CD14-positive monocyte (primary cell): ENCODE measurements around the gene DOCK4. TPM values are rescaled to one million over a fixed set of nuclear protein-coding genes. Genes with fewer than 3 reads are reported as not detected.

Experiments used
- DNase-seq, 3 donors: peaks; one replicate each; pipeline ENCODE4 v3.0.0-alpha.2; 2011 to 2022
- H2AFZ ChIP-seq: 2 replicates; pipeline ENCODE4 v1.6.0; 2012; ENCODE audit warnings: mild to moderate bottlenecking, low read depth, low read length, inconsistent platforms; ENCODE audit not compliant: insufficient read depth, poor library complexity, severe bottlenecking
- H3K27ac ChIP-seq, 2 donors: 1 replicate in 1 of 2; 2 replicates in 1 of 2; pipeline ENCODE4 v1.5.1; 2012 to 2013; ENCODE audit warnings: low read length in 2 of 2, control low read depth in 1 of 2, inconsistent platforms in 1 of 2, low read depth in 1 of 2, mild to moderate bottlenecking in 1 of 2
- H3K27me3 ChIP-seq, 2 donors: one replicate each; pipeline versions ENCODE4 v1.6.0 to v1.6.1; 2011 to 2013; ENCODE audit warnings: low read length in 2 of 2; ENCODE audit not compliant: control insufficient read depth in 2 of 2, insufficient read depth in 2 of 2
- H3K36me3 ChIP-seq, 2 donors: replicated peaks in 1 of 2; 1 replicate in 1 of 2; 2 replicates in 1 of 2; pipeline versions ENCODE4 v1.5.1 to v1.6.1; 2012 to 2013; ENCODE audit warnings: low read length in 2 of 2, control low read depth in 1 of 2, inconsistent platforms in 1 of 2, mild to moderate bottlenecking in 1 of 2; ENCODE audit not compliant: insufficient read depth in 2 of 2, control insufficient read depth in 1 of 2
- H3K4me1 ChIP-seq, 2 donors: 1 replicate in 1 of 2; 2 replicates in 1 of 2; pipeline versions ENCODE4 v1.5.1 to v1.6.1; 2012 to 2013; ENCODE audit warnings: low read length in 2 of 2, control low read depth in 1 of 2, inconsistent platforms in 1 of 2, mild to moderate bottlenecking in 1 of 2, moderate library complexity in 1 of 2; ENCODE audit not compliant: insufficient read depth in 2 of 2, control insufficient read depth in 1 of 2
- H3K4me2 ChIP-seq: replicated peaks from 2 replicates; pipeline ENCODE3; 2012; ENCODE audit warnings: low read length, moderate library complexity, mild to moderate bottlenecking; ENCODE audit not compliant: poor library complexity, severe bottlenecking; ENCODE audit errors: extremely low read depth
- H3K4me3 ChIP-seq, 3 experiments: fragments of 200-600 bp in 1 of 3; sonication (generic) in 1 of 3; replicated peaks in 1 of 3; 1 replicate in 2 of 3; 2 replicates in 1 of 3; pipeline ENCODE4 v1.5.1; 2011 to 2013; ENCODE audit warnings: low read length in 3 of 3, mild to moderate bottlenecking in 3 of 3, control low read depth in 2 of 3, low read depth in 2 of 3, inconsistent platforms in 1 of 3, moderate library complexity in 1 of 3
- H3K79me2 ChIP-seq: 2 replicates; pipeline ENCODE4 v1.6.0; 2012; ENCODE audit warnings: mild to moderate bottlenecking, control low read depth, inconsistent platforms, low read length, moderate library complexity; ENCODE audit not compliant: insufficient read depth
- H3K9ac ChIP-seq: 2 replicates; pipeline ENCODE4 v1.6.0; 2017; ENCODE audit warnings: low read length, mild to moderate bottlenecking; ENCODE audit not compliant: insufficient read depth, poor library complexity, severe bottlenecking
- H3K9me3 ChIP-seq, 2 donors: replicated peaks in 1 of 2; 1 replicate in 1 of 2; 2 replicates in 1 of 2; pipeline versions ENCODE4 v1.5.1 to v1.6.1; 2012 to 2013; ENCODE audit warnings: low read length in 2 of 2, control low read depth in 1 of 2; ENCODE audit not compliant: control insufficient read depth in 1 of 2, insufficient read depth in 1 of 2
- H4K20me1 ChIP-seq: 2 replicates; pipeline ENCODE4 v1.6.0; 2012; ENCODE audit warnings: mild to moderate bottlenecking, low read length, control low read depth, moderate library complexity; ENCODE audit not compliant: insufficient read depth
- H3K27ac Mint-ChIP-seq, 7 donors: one replicate each; pipeline ENCODE4 v1.8.0; 2020; ENCODE audit warnings: mild to moderate bottlenecking in 7 of 7, mixed read lengths in 7 of 7, moderate library complexity in 6 of 7, inconsistent platforms in 2 of 7
- H3K27me3 Mint-ChIP-seq, 3 donors: one replicate each; pipeline ENCODE4 v1.8.0; 2021 to 2022; ENCODE audit warnings: low read depth in 3 of 3, mild to moderate bottlenecking in 3 of 3, mixed read lengths in 3 of 3, moderate library complexity in 3 of 3, inconsistent platforms in 1 of 3
- H3K36me3 Mint-ChIP-seq, 2 donors: one replicate each; pipeline ENCODE4 v1.8.0; 2020; ENCODE audit warnings: mixed read lengths in 2 of 2, inconsistent platforms in 1 of 2, mild to moderate bottlenecking in 1 of 2
- H3K4me1 Mint-ChIP-seq: one replicate; pipeline ENCODE4 v1.8.0; 2020; ENCODE audit warnings: mild to moderate bottlenecking, mixed read lengths
- H3K4me3 Mint-ChIP-seq, 2 donors: one replicate each; pipeline ENCODE4 v1.8.0; 2020; ENCODE audit warnings: mild to moderate bottlenecking in 2 of 2, mixed read lengths in 2 of 2, moderate library complexity in 1 of 2
- H3K9me3 Mint-ChIP-seq, 7 donors: one replicate each; pipeline ENCODE4 v1.8.0; 2020 to 2022; ENCODE audit warnings: mixed read lengths in 7 of 7, mild to moderate bottlenecking in 6 of 7, moderate library complexity in 6 of 7, inconsistent platforms in 2 of 7
- CTCF ChIP-seq: fragments of 200-600 bp; IDR thresholded peaks from one replicate; pipeline ENCODE4 v1.8.0; 2022; ENCODE audit warnings: antibody characterized with exemption, mild to moderate bottlenecking
- WGBS: methylation state at CpG from one replicate; pipeline ENCODE4 v1.1.5; 2013; ENCODE audit warnings: missing lambda C conversion rate; ENCODE audit not compliant: insufficient coverage; 5-methylcytosine and 5-hydroxymethylcytosine counted together
- intact Hi-C, 2 donors: fragments of 100-400 bp; cut with micrococcal nuclease; formaldehyde crosslinking; loops; one replicate each; pipeline versions ENCODE4 v1.15.0 to v1.15.1; 2023
- polyA plus RNA-seq, 3 donors: library from polyadenylated mRNA; depleted of rRNA in 1 of 3; unstranded in 2 of 3; stranded (reverse) in 1 of 3; fragments of 300-500 nt in 2 of 3; fragments of >200 nt in 1 of 3; fragmentation: Illumina TruSeq in 2 of 3; gene quantifications; 1 replicate in 2 of 3; 2 replicates in 1 of 3; pipeline ENCODE4 v1.2.3, GENCODE V29; 2012 to 2021

Gene DOCK4
- polyA plus RNA-seq, 3 donors, result 1.3 to 5.0 (median 2.7) TPM

DNA sequence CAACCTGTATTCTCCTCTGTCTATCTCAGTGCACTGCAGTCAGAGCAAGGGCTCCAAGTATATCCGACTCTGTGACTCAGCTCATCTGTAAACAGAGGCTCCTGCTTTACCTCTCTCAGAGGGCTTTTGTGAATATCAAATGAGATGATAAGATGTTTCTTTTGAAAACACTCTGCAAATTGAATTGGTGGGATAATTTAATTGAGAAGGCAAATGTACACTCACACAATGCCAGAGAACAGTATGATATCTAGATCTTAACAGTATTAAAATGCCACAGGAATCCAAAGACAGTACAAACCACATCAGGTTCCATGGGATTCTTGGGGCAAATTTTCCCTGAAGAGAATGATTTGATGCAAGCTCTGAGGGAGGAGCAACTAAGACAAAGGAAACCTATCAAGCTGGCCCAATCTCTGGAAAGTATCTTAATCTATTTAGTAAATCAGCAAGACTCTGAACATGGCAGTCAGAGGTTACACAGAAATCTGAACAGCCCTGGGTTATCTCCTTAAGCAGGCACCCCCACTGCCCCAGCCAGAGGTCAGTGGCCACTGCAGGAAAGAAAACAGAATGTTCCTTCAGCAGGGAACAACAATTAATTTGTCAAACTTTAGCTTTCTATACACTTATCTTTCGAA lies 45.9 kb downstream of the DOCK4 start:
- no peak overlapping the region for H2AFZ ChIP-seq
- no peak overlapping the region for H3K27ac ChIP-seq
- no peak overlapping the region for H3K4me3 ChIP-seq
- no peaks in the 10 kb centered on the region for H3K9me3 ChIP-seq
- H3K4me2 ChIP-seq, result no peak overlapping the region
- intact Hi-C loops, result no loop called here
- no peak overlapping the region for H3K9ac ChIP-seq
- Mint-ChIP-seq H3K4me3 (no peak overlapping the region), H3K27ac (no peak overlapping the region), H3K36me3 (peaks cover 0 to 1% of the 10 kb centered on the region in 2 donors), H3K4me1 (peaks cover 10% of the 10 kb centered on the region), H3K27me3 (peaks cover 0 to 3% (median 2%) of the 10 kb centered on the region in 3 donors), H3K9me3 (no peaks in the 10 kb centered on the region)
- WGBS, result 83% methylated on average over 1 of the region's 2 CpGs
- H3K36me3 ChIP-seq, result no peaks in the 10 kb centered on the region
- no peaks in the 10 kb centered on the region for H3K79me2 ChIP-seq
- H3K27me3 ChIP-seq, result peaks cover 0 to 2% of the 10 kb centered on the region in 2 donors
- no peak for TF ChIP-seq CTCF
- DNase-seq, result no peak
- H3K4me1 ChIP-seq, result peaks cover 6 to 8% of the 10 kb centered on the region in 2 donors
- H4K20me1 ChIP-seq, result no peaks in the 10 kb centered on the region

GRCh38 chr7:112159351-112159750 lies 46.8 kb downstream of the DOCK4 start:
- Histone ChIP-seq H3K4me2 (no peak overlapping the region), H2AFZ (no peak overlapping the region), H3K36me3 (no peaks in the 10 kb centered on the region), H3K79me2 (no peaks in the 10 kb centered on the region), H3K4me1 (peaks cover 6 to 8% of the 10 kb centered on the region in 2 donors), H4K20me1 (no peaks in the 10 kb centered on the region), H3K4me3 (no peak overlapping the region), H3K27ac (peak overlapping the region in 1 of 2 donors; percentile 7), H3K27me3 (peaks cover 0 to 2% of the 10 kb centered on the region in 2 donors), H3K9ac (no peak overlapping the region), H3K9me3 (no peaks in the 10 kb centered on the region)
- Mint-ChIP-seq H3K27ac (peak overlapping the region in 5 of 7 donors; percentile 15 to 59 (median 38)), H3K9me3 (no peaks in the 10 kb centered on the region), H3K4me3 (peak overlapping the region in 1 of 2 donors; percentile 36), H3K4me1 (peaks cover 10% of the 10 kb centered on the region), H3K27me3 (peaks cover 0 to 4% (median 3%) of the 10 kb centered on the region in 3 donors), H3K36me3 (peaks cover 0 to 1% of the 10 kb centered on the region in 2 donors)
- TF ChIP-seq CTCF, result no peak
- intact Hi-C loops, result no loop called here
- DNase-seq, result peak; percentile 55 to 78 (median 77)
- WGBS, result 30% methylated on average over 8 of the region's 8 CpGs
